Medulla oblongata (tissue), 1 donor: ENCODE data around the gene MT1G.
"Not testable (repeated sequence)": the region's sequence is repeated elsewhere in the genome, so short reads cannot be mapped to it uniquely, and the experiment has no call there.

Experiments used
- DNase-seq: peaks from one replicate; pipeline ENCODE4 v3.0.0-alpha.2; 2015; ENCODE audit errors: extremely low spot score

The MT1G gene

GRCh38 chr16:56667581-56668571, at the start of gene MT1G:
MT1G (minus strand) TSS chr16:56668065; CDS start chr16:56667993, 72 bp downstream.
- peak; percentile 21 for DNase-seq

DNA sequence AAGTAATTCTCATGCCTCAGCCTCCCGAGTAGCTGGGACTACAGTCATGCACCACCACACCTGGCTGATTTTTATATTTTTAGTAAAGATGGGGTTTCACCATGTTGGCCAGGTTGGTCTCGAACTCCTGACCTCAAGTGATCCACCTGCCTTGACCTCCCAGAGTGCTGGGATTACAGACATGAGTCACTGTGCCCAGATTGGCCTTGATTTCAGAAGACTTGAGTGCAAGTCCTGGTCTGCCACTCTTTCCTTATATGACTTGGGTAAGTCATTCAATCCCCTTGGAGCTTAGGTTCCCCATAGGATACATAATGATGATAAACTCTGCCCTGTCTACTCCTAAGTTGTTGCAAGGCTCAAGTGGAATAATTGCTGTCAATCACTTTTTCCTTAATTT, 49.7 kb upstream of the MT1G start:
- not testable (repeated sequence) for DNase-seq

GRCh38 chr16:56716761-56717160, 48.9 kb upstream of the MT1G start:
- DNase-seq: no peak

DNA sequence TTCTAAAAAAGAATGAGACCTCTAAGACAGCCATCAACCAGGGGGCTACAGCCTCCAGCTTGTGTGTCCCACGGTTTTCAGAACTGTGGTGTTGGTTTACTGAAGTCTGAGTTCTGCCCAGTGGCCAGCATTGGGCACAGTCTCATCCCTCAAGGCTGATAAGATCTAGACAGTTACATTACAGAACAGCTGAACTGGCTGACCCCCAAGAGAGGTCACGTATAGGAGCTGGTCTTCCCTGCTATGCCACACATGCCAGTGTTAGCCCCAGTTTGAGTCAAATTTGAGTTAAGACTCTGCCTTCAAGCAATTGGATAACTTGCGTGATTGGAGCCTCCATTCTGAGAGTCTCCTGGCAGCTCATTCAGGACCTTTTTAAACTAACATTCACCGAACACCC, 47.3 kb upstream of the MT1G start:
- no peak for DNase-seq

GRCh38 chr16:56713794-56714193, 45.9 kb upstream of the MT1G start:
- DNase-seq: no peak

DNA sequence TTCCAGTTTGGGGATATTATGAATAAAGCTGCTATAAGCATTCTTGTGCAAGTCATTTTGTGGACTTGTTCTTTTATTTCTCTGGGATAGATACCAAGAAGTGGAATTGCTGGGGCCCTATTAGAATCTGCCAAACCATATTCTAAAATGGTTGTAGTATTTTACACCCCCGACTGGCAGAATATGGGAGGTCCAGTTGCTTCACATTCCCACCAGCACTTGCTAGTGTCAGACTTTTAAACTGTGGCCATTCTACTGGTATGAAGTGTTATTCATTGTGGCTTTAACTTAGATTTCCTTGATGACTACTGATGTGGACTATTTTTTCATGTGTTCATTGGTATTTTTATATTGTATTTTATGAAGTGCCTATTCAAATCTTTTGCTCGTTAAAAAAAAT, 44.0 kb upstream of the MT1G start:
- DNase-seq: no peak

- DNase-seq: no peak
These were observed 42.4 kb upstream of the MT1G start for GRCh38 chr16:56710181-56710737.

- DNase-seq: no peak
These were observed 41.7 kb upstream of the MT1G start for GRCh38 chr16:56709443-56710040.

GRCh38 chr16:56708525-56709442, 40.9 kb upstream of the MT1G start:
- DNase-seq: no peak

DNA sequence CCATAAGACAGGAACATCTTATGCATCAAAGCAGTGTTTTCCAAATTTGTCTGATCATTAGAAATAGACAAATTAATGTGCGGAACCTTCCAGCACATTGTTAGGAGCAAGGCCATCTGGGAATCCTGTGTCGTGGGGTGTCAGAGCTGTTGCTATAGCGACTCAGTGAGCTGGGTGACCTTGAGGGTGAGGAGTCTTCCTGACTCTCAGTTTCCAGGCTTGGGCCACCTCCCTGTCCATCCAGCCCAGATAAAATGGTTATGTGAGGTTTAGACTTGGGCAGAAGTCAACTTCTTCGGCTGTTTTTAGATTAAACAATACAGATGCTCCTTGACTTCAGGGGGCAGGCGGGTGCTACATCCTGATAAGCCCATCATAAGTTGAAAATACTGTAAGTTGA, 35.0 kb upstream of the MT1G start:
- no peak for DNase-seq

GRCh38 chr16:56701534-56701933, 33.7 kb upstream of the MT1G start:
- DNase-seq: no peak

- DNase-seq: no peak
These were observed 32.8 kb upstream of the MT1G start for GRCh38 chr16:56700631-56701030.

GRCh38 chr16:56700195-56700594, 32.3 kb upstream of the MT1G start:
- no peak for DNase-seq

- no peak for DNase-seq
These were observed 29.7 kb upstream of the MT1G start for GRCh38 chr16:56697456-56698155.

GRCh38 chr16:56695246-56695645, 27.4 kb upstream of the MT1G start:
- DNase-seq: no peak

- DNase-seq: no peak
These were observed 24.0 kb upstream of the MT1G start for GRCh38 chr16:56691885-56692284.

DNA sequence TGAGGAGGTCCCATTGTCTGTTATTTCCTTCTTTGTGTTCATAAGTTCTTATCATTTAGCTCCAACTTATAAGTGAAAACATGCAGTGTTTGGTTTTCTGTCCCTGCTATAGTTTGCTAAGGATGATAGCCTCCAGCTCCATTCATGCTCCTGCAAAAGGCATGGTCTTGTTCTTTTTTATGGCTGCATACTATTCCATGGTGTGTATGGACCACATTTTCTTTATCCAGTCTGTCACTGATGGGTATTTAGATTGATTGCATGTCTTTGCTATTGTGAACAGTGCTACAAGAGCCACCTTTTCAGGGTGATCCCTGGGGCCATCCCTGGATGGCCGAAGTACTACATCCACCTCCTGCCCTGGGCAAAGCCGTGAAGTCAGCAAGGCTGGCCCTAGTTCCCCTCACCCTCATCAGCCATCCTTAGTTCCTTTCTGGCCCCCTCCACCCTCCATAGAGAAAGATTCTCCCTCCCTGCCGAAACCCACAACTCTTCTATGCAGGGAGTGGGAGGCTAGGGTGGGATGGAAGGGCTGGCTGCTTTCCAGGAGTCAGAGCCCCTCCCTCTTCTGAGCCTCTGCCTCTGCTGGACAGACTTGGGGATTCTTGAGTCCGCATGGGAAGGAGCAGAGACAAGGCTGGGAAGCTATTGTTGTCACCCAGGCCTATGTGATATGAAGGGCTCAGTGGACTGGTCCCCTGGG, 22.7 kb upstream of the MT1G start:
- no peak for DNase-seq

DNA sequence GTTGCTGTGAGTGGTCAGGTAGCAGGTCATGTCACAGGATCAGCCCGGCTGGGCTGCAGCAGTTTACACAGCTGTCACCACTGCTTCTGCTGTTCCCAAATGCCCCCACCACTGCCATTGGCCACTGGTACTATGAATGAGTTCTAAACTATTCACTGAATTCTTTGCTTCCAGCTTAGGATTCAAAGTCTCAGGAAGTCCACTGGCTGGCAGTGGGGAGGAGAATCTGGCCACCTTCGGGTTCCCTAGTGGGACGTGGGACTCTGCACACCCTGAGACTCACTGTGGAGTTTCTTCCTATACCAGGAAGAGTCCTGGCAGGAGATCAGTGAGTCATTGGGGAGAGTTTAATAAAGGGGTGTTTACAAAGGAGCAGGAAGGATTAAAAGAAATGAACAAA, 21.3 kb upstream of the MT1G start:
- no peak for DNase-seq

- DNase-seq: no peak
These were observed 20.9 kb upstream of the MT1G start for GRCh38 chr16:56688762-56689161.

- DNase-seq: no peak
These were observed 18.9 kb upstream of the MT1G start for GRCh38 chr16:56686758-56687157.
